CD14-positive monocyte (primary cell): ENCODE results near the gene PIGL. TPM values are rescaled to one million over a fixed set of nuclear protein-coding genes. Genes with fewer than 3 reads are reported as not detected.

Experiments used
- DNase-seq, 3 donors: peaks; one replicate each; pipeline ENCODE4 v3.0.0-alpha.2; 2011 to 2022
- H2AFZ ChIP-seq: 2 replicates; pipeline ENCODE4 v1.6.0; 2012; ENCODE audit warnings: mild to moderate bottlenecking, low read depth, low read length, inconsistent platforms; ENCODE audit not compliant: insufficient read depth, poor library complexity, severe bottlenecking
- H3K27ac ChIP-seq, 2 donors: 1 replicate in 1 of 2; 2 replicates in 1 of 2; pipeline ENCODE4 v1.5.1; 2012 to 2013; ENCODE audit warnings: low read length in 2 of 2, control low read depth in 1 of 2, inconsistent platforms in 1 of 2, low read depth in 1 of 2, mild to moderate bottlenecking in 1 of 2
- H3K27me3 ChIP-seq, 2 donors: one replicate each; pipeline versions ENCODE4 v1.6.0 to v1.6.1; 2011 to 2013; ENCODE audit warnings: low read length in 2 of 2; ENCODE audit not compliant: control insufficient read depth in 2 of 2, insufficient read depth in 2 of 2
- H3K36me3 ChIP-seq, 2 donors: replicated peaks in 1 of 2; 1 replicate in 1 of 2; 2 replicates in 1 of 2; pipeline versions ENCODE4 v1.5.1 to v1.6.1; 2012 to 2013; ENCODE audit warnings: low read length in 2 of 2, control low read depth in 1 of 2, inconsistent platforms in 1 of 2, mild to moderate bottlenecking in 1 of 2; ENCODE audit not compliant: insufficient read depth in 2 of 2, control insufficient read depth in 1 of 2
- H3K4me1 ChIP-seq, 2 donors: 1 replicate in 1 of 2; 2 replicates in 1 of 2; pipeline versions ENCODE4 v1.5.1 to v1.6.1; 2012 to 2013; ENCODE audit warnings: low read length in 2 of 2, control low read depth in 1 of 2, inconsistent platforms in 1 of 2, mild to moderate bottlenecking in 1 of 2, moderate library complexity in 1 of 2; ENCODE audit not compliant: insufficient read depth in 2 of 2, control insufficient read depth in 1 of 2
- H3K4me2 ChIP-seq: replicated peaks from 2 replicates; pipeline ENCODE3; 2012; ENCODE audit warnings: low read length, moderate library complexity, mild to moderate bottlenecking; ENCODE audit not compliant: poor library complexity, severe bottlenecking; ENCODE audit errors: extremely low read depth
- H3K4me3 ChIP-seq, 3 experiments: fragments of 200-600 bp in 1 of 3; sonication (generic) in 1 of 3; replicated peaks in 1 of 3; 1 replicate in 2 of 3; 2 replicates in 1 of 3; pipeline ENCODE4 v1.5.1; 2011 to 2013; ENCODE audit warnings: low read length in 3 of 3, mild to moderate bottlenecking in 3 of 3, control low read depth in 2 of 3, low read depth in 2 of 3, inconsistent platforms in 1 of 3, moderate library complexity in 1 of 3
- H3K79me2 ChIP-seq: 2 replicates; pipeline ENCODE4 v1.6.0; 2012; ENCODE audit warnings: mild to moderate bottlenecking, control low read depth, inconsistent platforms, low read length, moderate library complexity; ENCODE audit not compliant: insufficient read depth
- H3K9ac ChIP-seq: 2 replicates; pipeline ENCODE4 v1.6.0; 2017; ENCODE audit warnings: low read length, mild to moderate bottlenecking; ENCODE audit not compliant: insufficient read depth, poor library complexity, severe bottlenecking
- H3K9me3 ChIP-seq, 2 donors: replicated peaks in 1 of 2; 1 replicate in 1 of 2; 2 replicates in 1 of 2; pipeline versions ENCODE4 v1.5.1 to v1.6.1; 2012 to 2013; ENCODE audit warnings: low read length in 2 of 2, control low read depth in 1 of 2; ENCODE audit not compliant: control insufficient read depth in 1 of 2, insufficient read depth in 1 of 2
- H4K20me1 ChIP-seq: 2 replicates; pipeline ENCODE4 v1.6.0; 2012; ENCODE audit warnings: mild to moderate bottlenecking, low read length, control low read depth, moderate library complexity; ENCODE audit not compliant: insufficient read depth
- H3K27ac Mint-ChIP-seq, 7 donors: one replicate each; pipeline ENCODE4 v1.8.0; 2020; ENCODE audit warnings: mild to moderate bottlenecking in 7 of 7, mixed read lengths in 7 of 7, moderate library complexity in 6 of 7, inconsistent platforms in 2 of 7
- H3K27me3 Mint-ChIP-seq, 3 donors: one replicate each; pipeline ENCODE4 v1.8.0; 2021 to 2022; ENCODE audit warnings: low read depth in 3 of 3, mild to moderate bottlenecking in 3 of 3, mixed read lengths in 3 of 3, moderate library complexity in 3 of 3, inconsistent platforms in 1 of 3
- H3K36me3 Mint-ChIP-seq, 2 donors: one replicate each; pipeline ENCODE4 v1.8.0; 2020; ENCODE audit warnings: mixed read lengths in 2 of 2, inconsistent platforms in 1 of 2, mild to moderate bottlenecking in 1 of 2
- H3K4me1 Mint-ChIP-seq: one replicate; pipeline ENCODE4 v1.8.0; 2020; ENCODE audit warnings: mild to moderate bottlenecking, mixed read lengths
- H3K4me3 Mint-ChIP-seq, 2 donors: one replicate each; pipeline ENCODE4 v1.8.0; 2020; ENCODE audit warnings: mild to moderate bottlenecking in 2 of 2, mixed read lengths in 2 of 2, moderate library complexity in 1 of 2
- H3K9me3 Mint-ChIP-seq, 7 donors: one replicate each; pipeline ENCODE4 v1.8.0; 2020 to 2022; ENCODE audit warnings: mixed read lengths in 7 of 7, mild to moderate bottlenecking in 6 of 7, moderate library complexity in 6 of 7, inconsistent platforms in 2 of 7
- WGBS: methylation state at CpG from one replicate; pipeline ENCODE4 v1.1.5; 2013; ENCODE audit warnings: missing lambda C conversion rate; ENCODE audit not compliant: insufficient coverage; 5-methylcytosine and 5-hydroxymethylcytosine counted together
- intact Hi-C, 2 donors: fragments of 100-400 bp; cut with micrococcal nuclease; formaldehyde crosslinking; loops; one replicate each; pipeline versions ENCODE4 v1.15.0 to v1.15.1; 2023
- polyA plus RNA-seq, 3 donors: library from polyadenylated mRNA; depleted of rRNA in 1 of 3; unstranded in 2 of 3; stranded (reverse) in 1 of 3; fragments of 300-500 nt in 2 of 3; fragments of >200 nt in 1 of 3; fragmentation: Illumina TruSeq in 2 of 3; gene quantifications; 1 replicate in 2 of 3; 2 replicates in 1 of 3; pipeline ENCODE4 v1.2.3, GENCODE V29; 2012 to 2021
- TF ChIP-seq, protein P1 (sequence below): fragments of 200-600 bp; IDR thresholded peaks from one replicate; pipeline ENCODE4 v1.8.0; 2022; ENCODE audit warnings: antibody characterized with exemption, mild to moderate bottlenecking

PIGL gene
- polyA plus RNA-seq, 3 donors: 3.6 to 44.2 (median 4.0) TPM

DNA sequence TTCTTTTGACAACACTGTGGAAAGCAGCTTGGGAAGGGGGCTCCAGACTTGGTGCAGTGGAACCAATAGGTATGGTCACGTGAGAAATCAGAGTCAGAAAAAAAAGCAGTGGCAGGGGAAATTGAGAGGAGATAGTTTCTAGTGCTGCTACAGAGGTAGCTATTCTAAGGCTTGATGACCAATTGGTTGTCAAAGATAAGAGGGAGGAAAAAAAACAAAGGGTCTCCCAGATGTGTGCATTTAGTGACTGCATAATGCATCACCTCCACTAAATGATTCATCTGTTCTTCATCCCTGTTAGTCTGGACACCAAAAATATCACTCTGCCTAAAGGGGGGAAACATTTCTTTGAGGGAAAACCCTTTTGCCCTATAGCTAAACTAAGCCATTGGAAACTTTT, 56.5 kb downstream of the PIGL start:
- Mint-ChIP-seq H3K27ac (no peak overlapping the region), H3K4me1 (peaks cover 6% of the 10 kb centered on the region), H3K9me3 (peaks cover 0 to 11% (median 3%) of the 10 kb centered on the region in 7 donors), H3K27me3 (no peaks in the 10 kb centered on the region), H3K36me3 (peaks cover 1 to 3% of the 10 kb centered on the region in 2 donors), H3K4me3 (no peak overlapping the region)
- Histone ChIP-seq H3K4me1 (peaks cover 4 to 7% of the 10 kb centered on the region in 2 donors), H3K79me2 (no peaks in the 10 kb centered on the region), H4K20me1 (no peaks in the 10 kb centered on the region), H3K9ac (no peak overlapping the region), H3K9me3 (peaks cover 0 to 4% of the 10 kb centered on the region in 2 donors), H3K4me2 (no peak overlapping the region), H3K27me3 (no peaks in the 10 kb centered on the region), H3K27ac (no peak overlapping the region), H3K36me3 (no peaks in the 10 kb centered on the region), H2AFZ (no peak overlapping the region), H3K4me3 (no peak overlapping the region)
- no peak for DNase-seq
- WGBS: 100% methylated on average over 1 of the region's 1 CpG
- intact Hi-C loops: no loop called here
- TF ChIP-seq, protein P1, sequence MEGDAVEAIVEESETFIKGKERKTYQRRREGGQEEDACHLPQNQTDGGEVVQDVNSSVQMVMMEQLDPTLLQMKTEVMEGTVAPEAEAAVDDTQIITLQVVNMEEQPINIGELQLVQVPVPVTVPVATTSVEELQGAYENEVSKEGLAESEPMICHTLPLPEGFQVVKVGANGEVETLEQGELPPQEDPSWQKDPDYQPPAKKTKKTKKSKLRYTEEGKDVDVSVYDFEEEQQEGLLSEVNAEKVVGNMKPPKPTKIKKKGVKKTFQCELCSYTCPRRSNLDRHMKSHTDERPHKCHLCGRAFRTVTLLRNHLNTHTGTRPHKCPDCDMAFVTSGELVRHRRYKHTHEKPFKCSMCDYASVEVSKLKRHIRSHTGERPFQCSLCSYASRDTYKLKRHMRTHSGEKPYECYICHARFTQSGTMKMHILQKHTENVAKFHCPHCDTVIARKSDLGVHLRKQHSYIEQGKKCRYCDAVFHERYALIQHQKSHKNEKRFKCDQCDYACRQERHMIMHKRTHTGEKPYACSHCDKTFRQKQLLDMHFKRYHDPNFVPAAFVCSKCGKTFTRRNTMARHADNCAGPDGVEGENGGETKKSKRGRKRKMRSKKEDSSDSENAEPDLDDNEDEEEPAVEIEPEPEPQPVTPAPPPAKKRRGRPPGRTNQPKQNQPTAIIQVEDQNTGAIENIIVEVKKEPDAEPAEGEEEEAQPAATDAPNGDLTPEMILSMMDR: no peak

DNA sequence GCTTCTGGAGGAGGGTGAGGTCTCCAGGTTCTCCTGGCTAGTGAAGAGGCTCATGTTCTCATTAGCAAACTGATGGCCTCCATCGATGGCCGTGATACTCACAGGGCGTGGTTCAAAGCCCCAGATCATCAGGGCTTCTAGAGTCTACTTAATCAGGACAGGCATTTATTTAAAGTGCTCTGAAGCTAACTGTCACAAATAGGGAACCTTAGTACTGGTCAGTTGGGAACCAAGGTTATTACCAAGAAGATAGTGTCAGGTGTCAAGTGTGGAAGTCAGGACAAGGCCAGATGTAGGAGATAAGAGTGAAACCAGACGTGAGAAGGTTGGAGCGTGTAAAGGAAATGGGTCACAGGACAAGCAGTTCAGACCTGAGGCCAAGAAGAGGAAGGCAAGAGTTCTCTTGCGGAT, 56.9 kb downstream of the PIGL start:
- Histone ChIP-seq H2AFZ (no peak overlapping the region), H3K36me3 (no peaks in the 10 kb centered on the region), H3K79me2 (no peaks in the 10 kb centered on the region), H4K20me1 (no peaks in the 10 kb centered on the region), H3K9me3 (peaks cover 0 to 4% of the 10 kb centered on the region in 2 donors), H3K4me3 (no peak overlapping the region), H3K4me1 (peaks cover under 1 to 2% of the 10 kb centered on the region in 2 donors), H3K27me3 (no peaks in the 10 kb centered on the region), H3K4me2 (no peak overlapping the region), H3K9ac (no peak overlapping the region), H3K27ac (no peak overlapping the region)
- DNase-seq: no peak
- TF ChIP-seq, protein P1: no peak
- no peaks in the 10 kb centered on the region for H3K27me3 Mint-ChIP-seq
- H3K4me1 Mint-ChIP-seq: peaks cover 6% of the 10 kb centered on the region
- H3K36me3 Mint-ChIP-seq: peaks cover 5% of the 10 kb centered on the region in 2 donors
- no peak overlapping the region for H3K27ac Mint-ChIP-seq
- intact Hi-C loops: no loop called here
- 87% methylated on average over 5 of the region's 6 CpGs for WGBS
- H3K4me3 Mint-ChIP-seq: no peak overlapping the region
- H3K9me3 Mint-ChIP-seq: peaks cover 0 to 12% (median 3%) of the 10 kb centered on the region in 7 donors
